ENCODE results near the gene USE1. TPM values are rescaled to one million over a fixed set of nuclear protein-coding genes. Genes with fewer than 3 reads are reported as not detected.
A peak's percentile ranks its signal among the peaks of the same experiment; 100 is the strongest.

USE1 gene
- total RNA-seq, 1 donor from 2014 or later = 14.9 TPM

DNA sequence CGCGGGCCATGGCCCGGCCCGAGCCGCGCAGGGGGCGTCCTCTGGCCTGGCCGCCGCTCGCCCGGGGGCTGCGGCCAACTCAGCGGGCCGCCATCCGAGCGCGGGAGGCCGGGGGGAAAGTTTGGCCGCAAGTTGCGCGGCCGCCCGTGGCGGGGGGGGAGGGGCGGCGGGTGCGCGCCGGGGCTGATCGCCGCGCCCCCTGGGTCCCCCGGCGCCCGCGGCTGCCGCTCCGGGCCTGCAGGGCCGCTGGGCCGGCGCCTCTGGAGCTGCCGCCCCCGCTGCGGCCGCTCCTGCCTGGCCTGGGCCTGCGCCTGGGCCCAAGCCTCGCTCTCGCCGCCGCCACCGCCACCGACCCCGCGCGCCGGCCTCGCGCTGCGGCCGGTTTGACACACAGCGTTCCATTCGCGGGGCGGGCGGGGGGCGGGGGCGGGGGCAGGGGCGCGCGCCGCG is 30.4 kb downstream of the USE1 start, which contains the start of gene NR2F6:
Gene NR2F6, minus strand, starts transcription at position 385 of the 450 bp plus-strand sequence. CDS start 699 bp downstream, outside the sequence.
- H3K27me3 ChIP-seq (ENCODE audit: control insufficient read depth, insufficient read depth, low read length) = no peaks in the 10 kb centered on the region
- TF ChIP-seq, protein P1, sequence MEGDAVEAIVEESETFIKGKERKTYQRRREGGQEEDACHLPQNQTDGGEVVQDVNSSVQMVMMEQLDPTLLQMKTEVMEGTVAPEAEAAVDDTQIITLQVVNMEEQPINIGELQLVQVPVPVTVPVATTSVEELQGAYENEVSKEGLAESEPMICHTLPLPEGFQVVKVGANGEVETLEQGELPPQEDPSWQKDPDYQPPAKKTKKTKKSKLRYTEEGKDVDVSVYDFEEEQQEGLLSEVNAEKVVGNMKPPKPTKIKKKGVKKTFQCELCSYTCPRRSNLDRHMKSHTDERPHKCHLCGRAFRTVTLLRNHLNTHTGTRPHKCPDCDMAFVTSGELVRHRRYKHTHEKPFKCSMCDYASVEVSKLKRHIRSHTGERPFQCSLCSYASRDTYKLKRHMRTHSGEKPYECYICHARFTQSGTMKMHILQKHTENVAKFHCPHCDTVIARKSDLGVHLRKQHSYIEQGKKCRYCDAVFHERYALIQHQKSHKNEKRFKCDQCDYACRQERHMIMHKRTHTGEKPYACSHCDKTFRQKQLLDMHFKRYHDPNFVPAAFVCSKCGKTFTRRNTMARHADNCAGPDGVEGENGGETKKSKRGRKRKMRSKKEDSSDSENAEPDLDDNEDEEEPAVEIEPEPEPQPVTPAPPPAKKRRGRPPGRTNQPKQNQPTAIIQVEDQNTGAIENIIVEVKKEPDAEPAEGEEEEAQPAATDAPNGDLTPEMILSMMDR (IDR thresholded peaks at IDR 0.05; ENCODE audit: insufficient read depth, low read length, poor library complexity, severe bottlenecking) = no peak
- H3K36me3 ChIP-seq (ENCODE audit: control insufficient read depth, insufficient read depth, low read length) = no peaks in the 10 kb centered on the region
- DNase-seq (ENCODE audit: low read depth) = no peak
- H3K4me3 ChIP-seq (ENCODE audit: low read depth, low read length) = peak within 1 kb of the TSS; percentile 95

DNA sequence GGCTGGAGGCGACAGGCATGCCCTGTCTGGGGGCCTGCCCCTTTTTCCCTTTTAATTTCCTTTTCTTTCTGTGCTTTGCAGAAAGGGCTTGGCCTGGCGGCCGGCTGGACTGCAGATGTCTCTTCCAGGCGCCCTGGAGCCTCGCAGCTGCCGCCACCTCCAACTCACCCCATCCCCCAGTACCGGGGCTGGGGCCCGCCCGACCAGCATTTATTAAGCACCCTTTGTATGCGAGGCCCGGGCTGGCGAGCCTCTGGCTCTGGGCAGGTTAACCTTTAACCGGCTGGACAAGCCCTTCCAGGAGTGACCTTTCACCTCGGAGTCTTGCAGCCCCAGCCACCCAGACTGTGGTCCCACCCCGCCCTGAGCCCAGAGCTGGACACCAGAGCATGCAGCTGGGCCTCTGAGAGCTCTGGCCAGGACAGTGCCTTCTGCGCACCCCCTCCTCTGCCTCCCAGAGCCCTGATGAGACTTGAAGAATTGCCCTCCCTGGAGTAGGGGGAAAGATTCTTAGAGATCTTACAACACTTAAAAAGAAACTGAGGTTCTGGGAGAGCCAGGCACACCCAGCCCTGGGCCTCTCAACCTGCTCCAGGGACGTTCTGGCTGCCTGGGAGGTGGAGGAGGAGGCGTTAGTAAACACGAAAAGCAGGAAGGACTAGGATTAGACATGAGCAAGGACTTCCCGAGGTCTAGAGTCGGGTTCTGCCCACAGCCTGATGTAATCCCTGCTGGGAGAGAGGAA is 31.7 kb downstream of the USE1 start:
- H3K4me3 ChIP-seq (ENCODE audit: low read depth, low read length) = no peak overlapping the region
- DNase-seq (ENCODE audit: low read depth) = no peak

DNA sequence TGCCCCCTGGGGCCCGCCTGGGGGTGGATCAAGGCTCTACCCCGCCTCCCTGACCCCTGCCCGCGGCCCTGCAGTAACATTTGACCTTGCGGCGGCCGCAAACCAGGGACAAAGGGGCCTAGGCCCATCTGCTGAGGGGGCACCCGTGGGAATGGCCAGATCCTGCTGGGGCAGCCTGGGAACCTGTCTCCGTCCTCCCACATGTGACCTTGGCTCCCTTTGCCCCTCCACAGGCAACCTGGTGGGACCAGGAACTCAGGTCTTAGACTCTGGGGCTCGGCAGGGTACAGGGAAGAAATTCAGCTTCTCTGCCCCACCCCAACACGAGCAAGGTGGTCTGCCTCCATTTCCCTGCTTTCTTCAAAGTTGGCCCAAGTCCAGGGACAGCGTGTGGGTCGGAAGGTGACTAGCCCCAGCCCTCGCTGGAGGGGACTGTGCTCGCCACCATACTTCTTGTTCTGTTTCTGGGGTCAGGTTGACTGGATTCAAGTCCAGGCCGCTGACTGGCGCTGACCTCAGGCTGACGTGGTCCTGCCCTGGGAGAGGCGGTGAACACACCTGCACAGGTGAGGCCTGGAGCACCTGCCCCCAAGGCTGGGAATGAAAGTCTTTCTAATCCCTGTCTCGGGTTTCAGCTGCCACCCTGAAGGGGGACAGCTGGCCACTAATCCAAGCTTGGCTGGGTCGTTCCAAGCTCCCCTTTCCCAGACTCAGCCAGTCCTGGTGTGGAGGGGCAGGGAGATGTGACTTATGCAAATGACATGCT is 33.0 kb downstream of the USE1 start:
- H3K27me3 ChIP-seq (ENCODE audit: control insufficient read depth, insufficient read depth, low read length) = no peaks in the 10 kb centered on the region
- TF ChIP-seq, protein P1 (IDR thresholded peaks at IDR 0.05; ENCODE audit: insufficient read depth, low read length, poor library complexity, severe bottlenecking) = no peak
- H3K4me3 ChIP-seq (ENCODE audit: low read depth, low read length) = no peak overlapping the region
- no peak for DNase-seq (ENCODE audit: low read depth)
- no peaks in the 10 kb centered on the region for H3K36me3 ChIP-seq (ENCODE audit: control insufficient read depth, insufficient read depth, low read length)

More for the DNA sequence above, 31.7 kb downstream of the USE1 start:
- TF ChIP-seq, protein P1 (IDR thresholded peaks at IDR 0.05; ENCODE audit: insufficient read depth, low read length, poor library complexity, severe bottlenecking) = no peak
- H3K27me3 ChIP-seq (ENCODE audit: control insufficient read depth, insufficient read depth, low read length) = no peaks in the 10 kb centered on the region
- H3K36me3 ChIP-seq (ENCODE audit: control insufficient read depth, insufficient read depth, low read length) = no peaks in the 10 kb centered on the region

DNA sequence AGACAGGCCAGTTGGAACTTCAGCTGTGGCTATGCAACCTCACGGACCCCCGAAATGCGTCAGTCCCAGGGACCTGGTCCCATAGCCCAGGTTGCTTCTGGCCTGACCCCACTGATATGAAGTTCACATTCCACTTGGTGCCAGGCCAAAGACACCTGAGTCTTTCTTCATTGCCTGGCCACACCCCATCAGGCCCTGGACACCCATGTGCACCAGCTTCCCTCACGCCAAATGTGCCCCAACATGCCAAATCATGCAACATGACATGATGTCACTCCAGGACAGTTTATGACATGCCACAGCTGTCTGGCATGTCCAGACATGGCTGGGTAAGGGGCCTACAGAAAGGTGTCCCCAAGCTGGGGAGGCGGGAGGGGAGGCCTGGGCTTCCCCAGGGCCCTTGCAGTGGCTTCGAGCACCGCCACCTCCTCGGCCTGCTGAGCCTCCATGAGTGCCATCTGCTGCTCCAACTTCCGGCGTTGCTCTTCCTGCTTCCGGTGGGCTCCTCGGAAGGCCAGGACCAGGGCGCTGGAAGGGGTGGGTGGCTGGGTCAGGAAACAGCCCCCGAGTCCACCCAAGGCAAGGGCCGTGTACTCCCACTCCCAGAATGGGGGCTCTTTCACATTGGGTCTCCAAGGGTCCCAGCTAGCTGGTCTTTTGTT is 34.9 kb downstream of the USE1 start:
- TF ChIP-seq, protein P1 (IDR thresholded peaks at IDR 0.05; ENCODE audit: insufficient read depth, low read length, poor library complexity, severe bottlenecking) = no peak
- Histone ChIP-seq H3K27me3 (ENCODE audit: control insufficient read depth, insufficient read depth, low read length) (no peaks in the 10 kb centered on the region), H3K4me3 (ENCODE audit: low read depth, low read length) (no peak overlapping the region), H3K36me3 (ENCODE audit: control insufficient read depth, insufficient read depth, low read length) (no peaks in the 10 kb centered on the region)
- no peak for DNase-seq (ENCODE audit: low read depth)

DNA sequence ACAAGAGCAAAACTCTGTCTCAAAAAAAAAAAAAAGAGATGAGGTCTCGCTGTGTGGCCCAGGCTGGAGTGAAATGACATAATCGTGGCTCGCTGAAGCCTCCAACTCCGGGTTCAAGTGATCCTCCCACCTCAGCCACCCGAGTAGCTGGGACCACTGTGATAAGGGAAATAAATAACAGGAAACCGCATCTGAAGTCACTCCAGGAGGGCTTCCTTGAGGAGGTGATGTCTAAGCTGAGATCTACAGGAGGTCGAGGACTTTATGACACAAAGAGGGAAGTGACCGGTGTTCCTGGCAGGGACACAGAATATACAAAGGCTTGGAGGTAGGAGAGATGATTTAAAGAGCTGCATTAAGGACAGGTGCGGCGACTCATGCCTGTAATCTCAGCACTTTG is 39.5 kb downstream of the USE1 start:
- DNase-seq (ENCODE audit: low read depth) = no peak
- no peak overlapping the region for H3K4me3 ChIP-seq (ENCODE audit: low read depth, low read length)
- TF ChIP-seq, protein P1 (IDR thresholded peaks at IDR 0.05; ENCODE audit: insufficient read depth, low read length, poor library complexity, severe bottlenecking) = no peak
- no peaks in the 10 kb centered on the region for H3K27me3 ChIP-seq (ENCODE audit: control insufficient read depth, insufficient read depth, low read length)
- H3K36me3 ChIP-seq (ENCODE audit: control insufficient read depth, insufficient read depth, low read length) = no peaks in the 10 kb centered on the region
